Measurements from ENCODE around the gene SOCS6.

SOCS6 gene

GRCh38 chr18:70284976-70285620 is 3.7 kb upstream of the SOCS6 start:
- DNase-seq, result no peak
- H3K9me3 ChIP-seq, result no peaks in the 10 kb centered on the region
- no peaks in the 10 kb centered on the region for H3K27me3 ChIP-seq

DNA sequence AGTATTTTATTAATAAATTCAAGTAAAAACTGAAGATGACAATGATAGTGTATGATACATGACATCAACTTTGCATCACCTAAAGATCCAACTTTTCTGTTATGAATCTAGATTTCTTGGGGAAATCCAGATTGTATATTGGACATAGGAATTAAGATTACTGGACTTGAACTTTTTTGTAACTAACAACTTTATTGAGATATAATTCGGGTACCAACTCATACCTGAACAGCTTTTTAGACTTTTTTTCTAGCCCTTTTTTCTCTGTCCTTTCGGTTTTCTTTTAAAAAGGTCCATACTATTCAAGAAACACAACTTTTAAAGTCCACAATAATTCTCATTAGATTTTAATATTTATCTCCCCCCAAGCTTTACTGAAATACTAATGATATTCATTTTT is 1.1 kb upstream of the SOCS6 start:
- Histone ChIP-seq H3K4me1 (peaks cover 2% of the 10 kb centered on the region), H3K9me3 (no peaks in the 10 kb centered on the region), H3K36me3 (no peaks in the 10 kb centered on the region), H3K4me3 (ENCODE audit: low read depth, low read length) (no peak overlapping the region), H3K27me3 (no peaks in the 10 kb centered on the region)
- DNase-seq, result no peak
- no peak for TF ChIP-seq CTCF (IDR thresholded peaks at IDR 0.05; ENCODE audit: low read depth, low read length)

More at GRCh38 chr18:70284976-70285620, 3.7 kb upstream of the SOCS6 start:
- H3K4me3 ChIP-seq (ENCODE audit: low read depth, low read length), result no peak overlapping the region
- no peaks in the 10 kb centered on the region for H3K36me3 ChIP-seq
- TF ChIP-seq CTCF (IDR thresholded peaks at IDR 0.05; ENCODE audit: low read depth, low read length), result no peak
- H3K4me1 ChIP-seq, result no peaks in the 10 kb centered on the region

DNA sequence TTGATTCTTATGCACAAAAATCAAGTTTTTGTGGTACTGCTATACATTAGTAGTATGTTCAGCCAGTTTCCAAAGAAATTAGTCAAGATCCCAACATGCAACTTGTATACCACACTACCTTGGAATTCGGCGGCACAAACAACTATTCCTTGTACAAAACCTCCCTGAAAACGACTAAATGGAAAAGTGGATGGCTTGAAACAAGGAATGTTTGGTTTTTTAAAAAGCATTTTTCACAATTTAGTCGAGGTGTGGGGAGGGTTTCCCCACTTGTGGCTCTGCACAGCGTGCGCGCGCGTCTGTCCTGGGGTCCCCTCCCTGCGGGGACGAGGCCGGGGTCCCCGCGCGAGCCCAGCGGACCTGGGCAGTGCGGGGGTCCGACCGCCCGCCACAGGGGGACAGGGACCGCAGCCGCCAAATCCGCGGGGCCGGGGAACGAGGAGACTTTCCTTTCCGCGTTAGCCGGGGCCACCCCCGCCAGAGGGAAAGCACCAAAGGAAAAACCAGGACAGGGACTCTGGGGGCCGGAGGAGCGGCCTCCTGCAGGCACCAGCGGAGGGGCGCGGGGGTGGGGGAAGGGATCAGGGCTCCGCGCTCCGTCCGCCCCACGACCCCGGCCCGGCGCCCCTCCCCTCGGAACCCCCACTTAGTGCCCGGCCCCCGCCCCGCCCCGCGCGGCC is 534 bp upstream of the SOCS6 start:
- Histone ChIP-seq H3K9me3 (no peaks in the 10 kb centered on the region), H3K36me3 (no peaks in the 10 kb centered on the region), H3K4me3 (ENCODE audit: low read depth, low read length) (peak overlapping the region; percentile 60), H3K27me3 (no peaks in the 10 kb centered on the region), H3K4me1 (peaks cover 6% of the 10 kb centered on the region)
- no peak for TF ChIP-seq CTCF (IDR thresholded peaks at IDR 0.05; ENCODE audit: low read depth, low read length)
- DNase-seq, result peak; percentile 41

GRCh38 chr18:70289351-70290312 is 787 bp downstream of the SOCS6 start:
- peak; percentile 11 for DNase-seq
- no peaks in the 10 kb centered on the region for H3K36me3 ChIP-seq
- no peaks in the 10 kb centered on the region for H3K27me3 ChIP-seq
- no peak for TF ChIP-seq CTCF (IDR thresholded peaks at IDR 0.05; ENCODE audit: low read depth, low read length)
- no peaks in the 10 kb centered on the region for H3K9me3 ChIP-seq
- H3K4me3 ChIP-seq (ENCODE audit: low read depth, low read length), result peak overlapping the region; percentile 57
- peaks cover 8% of the 10 kb centered on the region for H3K4me1 ChIP-seq

DNA sequence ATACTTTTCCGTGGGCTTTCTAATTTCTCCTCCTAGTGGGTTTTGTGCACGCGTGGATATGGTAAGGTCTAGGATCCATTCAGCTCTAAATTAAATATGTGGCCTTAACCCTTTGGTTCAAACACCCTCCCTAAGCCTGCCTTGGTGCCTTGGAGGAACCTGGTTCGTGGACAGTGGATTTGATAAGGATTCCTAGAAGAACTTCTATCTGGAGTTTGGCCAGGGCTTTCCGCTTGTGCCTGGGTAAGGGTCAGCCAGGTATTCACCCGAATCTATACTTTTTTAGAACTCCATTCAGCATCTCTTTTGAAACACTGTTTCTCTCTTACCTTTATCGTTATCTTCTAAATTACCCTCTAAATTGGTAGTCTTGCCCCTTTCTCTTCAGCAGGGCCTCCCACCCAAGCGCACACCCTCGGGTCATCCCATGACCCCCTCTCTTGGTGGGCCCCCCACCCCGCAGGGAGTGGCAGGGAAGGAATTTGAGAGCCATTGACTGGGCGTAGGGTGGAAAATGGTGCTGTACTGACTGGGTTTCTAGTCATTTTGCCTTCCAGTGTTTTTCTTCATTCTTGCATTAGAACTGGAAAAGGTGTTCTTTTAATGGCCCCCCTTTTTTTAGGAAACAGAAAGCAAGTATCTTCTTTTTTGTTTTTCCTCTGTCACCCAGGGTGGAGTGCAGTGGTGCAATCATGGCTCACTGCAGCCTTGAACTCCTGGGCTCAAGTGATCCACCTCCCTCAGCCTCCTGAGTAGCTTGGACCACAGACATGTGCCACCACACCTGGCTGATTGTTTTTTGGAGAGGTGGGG is 1.8 kb downstream of the SOCS6 start:
- H3K4me1 ChIP-seq, result peaks cover 9% of the 10 kb centered on the region
- no peaks in the 10 kb centered on the region for H3K36me3 ChIP-seq
- no peaks in the 10 kb centered on the region for H3K9me3 ChIP-seq
- TF ChIP-seq CTCF (IDR thresholded peaks at IDR 0.05; ENCODE audit: low read depth, low read length), result no peak
- no peaks in the 10 kb centered on the region for H3K27me3 ChIP-seq
- peak overlapping the region; percentile 57 for H3K4me3 ChIP-seq (ENCODE audit: low read depth, low read length)
- DNase-seq, result no peak
